ENCODE data around the gene SULT2A1.

DNA sequence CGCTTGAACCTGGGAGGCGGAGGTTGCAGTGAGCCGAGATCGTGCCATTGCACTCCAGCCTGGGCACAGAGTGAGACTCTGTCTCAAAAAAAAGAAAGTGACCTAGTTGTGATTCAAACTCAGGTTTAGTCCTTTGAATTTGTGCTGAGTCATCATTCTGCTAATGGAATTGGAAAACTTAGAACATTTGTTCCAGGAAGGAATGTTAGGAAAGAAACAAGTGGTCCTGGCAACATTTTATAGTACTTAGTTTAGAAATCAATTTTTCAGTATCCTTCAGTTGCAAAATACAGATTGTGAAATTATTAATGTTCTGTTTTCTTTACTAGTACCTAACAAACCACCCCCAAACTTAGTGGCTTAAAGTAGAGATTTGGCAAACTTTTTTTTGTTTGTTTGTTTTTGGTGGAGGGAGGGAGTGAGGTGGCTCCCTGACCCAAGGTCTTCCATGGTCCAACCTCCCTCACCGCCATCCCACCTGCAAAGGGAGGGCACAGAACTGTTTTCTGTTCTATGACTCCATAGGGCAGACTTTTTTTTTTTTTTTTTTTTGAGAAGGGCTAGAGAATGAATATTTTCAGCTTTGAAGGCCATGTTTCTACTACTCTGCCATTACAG is 9.2 kb upstream of the SULT2A1 start:
- TF ChIP-seq CTCF (conservative IDR thresholded peaks at IDR 0.05; ENCODE audit: low read length) (no peak), EZH2phosphoT487 (IDR thresholded peaks at IDR 0.05; ENCODE audit: borderline replicate concordance, low read depth, low read length) (no peak)
